ENCODE measurements around the gene EPB41L4B. TPM values are rescaled to one million over a fixed set of nuclear protein-coding genes. Genes with fewer than 3 reads are reported as not detected.

The EPB41L4B gene
- total and polyA plus RNA-seq, 3 donors from 2014 or later: 10.9 to 14.5 (median 14.3) TPM

- DNase-seq: no peak
- WGBS, 2 donors: 78 to 82% methylated on average over 5 of the region's 5 CpGs
- Histone ChIP-seq H3K36me3 (ENCODE audit: low read depth, missing control alignments) (no peaks in the 10 kb centered on the region), H3K27ac (no peak overlapping the region), H3K9me3 (no peaks in the 10 kb centered on the region), H3K4me1 (no peaks in the 10 kb centered on the region), H3K4me3 (no peak overlapping the region), H3K27me3 (no peaks in the 10 kb centered on the region)
- intact Hi-C loops (cut with DNase I; ENCODE audit: low total_unique reads): no loop called here
- no peak for TF ChIP-seq POLR2A (IDR thresholded peaks at IDR 0.05)
- no peak for TF ChIP-seq CTCF (IDR thresholded peaks at IDR 0.05)
Observed at GRCh38 chr9:109143881-109144562, 176.8 kb downstream of the EPB41L4B start.

- no peak for DNase-seq
- no peak overlapping the region for H3K27ac ChIP-seq
- WGBS, 2 donors: 90 to 94% methylated on average over 5 of the region's 5 CpGs
- intact Hi-C loops (cut with DNase I; ENCODE audit: low total_unique reads): no loop called here
- no peaks in the 10 kb centered on the region for H3K4me1 ChIP-seq
- H3K27me3 ChIP-seq: no peaks in the 10 kb centered on the region
- H3K36me3 ChIP-seq (ENCODE audit: low read depth, missing control alignments): no peaks in the 10 kb centered on the region
- no peak for TF ChIP-seq POLR2A (IDR thresholded peaks at IDR 0.05)
- no peak for TF ChIP-seq CTCF (IDR thresholded peaks at IDR 0.05)
- H3K4me3 ChIP-seq: no peak overlapping the region
- H3K9me3 ChIP-seq: no peaks in the 10 kb centered on the region
Observed at GRCh38 chr9:109141375-109141774, 179.5 kb downstream of the EPB41L4B start.

GRCh38 chr9:109139851-109140250 is 181.0 kb downstream of the EPB41L4B start:
- no peak for DNase-seq
- Histone ChIP-seq H3K9me3 (no peaks in the 10 kb centered on the region), H3K4me1 (no peaks in the 10 kb centered on the region), H3K36me3 (ENCODE audit: low read depth, missing control alignments) (no peaks in the 10 kb centered on the region), H3K27me3 (no peaks in the 10 kb centered on the region), H3K4me3 (no peak overlapping the region), H3K27ac (no peak overlapping the region)
- TF ChIP-seq CTCF (IDR thresholded peaks at IDR 0.05) (no peak), POLR2A (IDR thresholded peaks at IDR 0.05) (no peak)
- 94 to 95% methylated on average over 1 of the region's 1 CpG for WGBS, 2 donors
- intact Hi-C loops (cut with DNase I; ENCODE audit: low total_unique reads): no loop called here

- H3K9me3 ChIP-seq: no peaks in the 10 kb centered on the region
- H3K27me3 ChIP-seq: no peaks in the 10 kb centered on the region
- WGBS, 2 donors: 97 to 100% methylated on average over 2 of the region's 2 CpGs
- no peak for TF ChIP-seq CTCF (IDR thresholded peaks at IDR 0.05)
- no peak for TF ChIP-seq POLR2A (IDR thresholded peaks at IDR 0.05)
- no peaks in the 10 kb centered on the region for H3K4me1 ChIP-seq
- no peak for DNase-seq
- no peaks in the 10 kb centered on the region for H3K36me3 ChIP-seq (ENCODE audit: low read depth, missing control alignments)
- H3K27ac ChIP-seq: no peak overlapping the region
- intact Hi-C loops (cut with DNase I; ENCODE audit: low total_unique reads): no loop called here
- no peak overlapping the region for H3K4me3 ChIP-seq
Observed at GRCh38 chr9:109138421-109138820, 182.4 kb downstream of the EPB41L4B start.

GRCh38 chr9:109134167-109134578 is 186.7 kb downstream of the EPB41L4B start:
- no peaks in the 10 kb centered on the region for H3K4me1 ChIP-seq
- no peaks in the 10 kb centered on the region for H3K36me3 ChIP-seq (ENCODE audit: low read depth, missing control alignments)
- DNase-seq: no peak
- no peaks in the 10 kb centered on the region for H3K27me3 ChIP-seq
- WGBS, 2 donors: 83 to 95% methylated on average over 1 of the region's 1 CpG
- TF ChIP-seq POLR2A (IDR thresholded peaks at IDR 0.05) (no peak), CTCF (IDR thresholded peaks at IDR 0.05) (no peak)
- no peak overlapping the region for H3K27ac ChIP-seq
- intact Hi-C loops (cut with DNase I; ENCODE audit: low total_unique reads): no loop called here
- no peak overlapping the region for H3K4me3 ChIP-seq
- H3K9me3 ChIP-seq: no peaks in the 10 kb centered on the region
